Hematopoietic multipotent progenitor cell (in vitro differentiated cells): ENCODE measurements around the gene DNAAF6. TPM values are rescaled to one million over a fixed set of nuclear protein-coding genes. Genes with fewer than 3 reads are reported as not detected.

Source experiments
- DNase-seq, 3 donors: peaks; one replicate each; pipeline ENCODE4 v3.0.0-alpha.2; 2011 to 2015; ENCODE audit warnings: low read depth in 2 of 3, low spot score in 2 of 3
- small RNA-seq: library from RNA; depleted of rRNA; stranded (forward); fragments of <200 nt; gene quantifications from one replicate; pipeline ENCODE3, GENCODE V24; 2012
- total RNA-seq: library from RNA; depleted of rRNA; stranded (reverse); fragments of >200 nt; gene quantifications from one replicate; pipeline ENCODE4 v1.2.3, GENCODE V29; 2012

The DNAAF6 gene
- total RNA-seq, 1 donor: not detected

DNA sequence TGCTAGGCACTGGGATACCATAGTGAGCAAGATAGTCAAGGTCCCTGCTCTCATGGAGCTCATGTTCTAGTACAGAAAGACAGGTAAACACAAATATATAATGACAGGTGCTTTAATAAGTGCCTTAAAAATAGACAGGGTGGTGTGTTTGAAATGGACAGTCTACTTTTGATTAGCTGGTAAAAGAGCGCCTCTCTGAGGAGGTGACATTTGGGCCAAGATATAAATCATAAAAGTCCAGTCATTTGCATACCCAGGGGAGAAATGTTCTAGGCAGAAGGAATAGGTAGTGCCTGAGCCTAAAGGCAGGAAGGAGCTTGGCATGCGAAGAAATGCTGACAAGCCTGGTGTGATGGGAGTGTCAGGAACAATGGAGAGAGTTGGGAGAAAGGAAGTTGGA, 83.6 kb downstream of the DNAAF6 start:
- no peak for DNase-seq

DNA sequence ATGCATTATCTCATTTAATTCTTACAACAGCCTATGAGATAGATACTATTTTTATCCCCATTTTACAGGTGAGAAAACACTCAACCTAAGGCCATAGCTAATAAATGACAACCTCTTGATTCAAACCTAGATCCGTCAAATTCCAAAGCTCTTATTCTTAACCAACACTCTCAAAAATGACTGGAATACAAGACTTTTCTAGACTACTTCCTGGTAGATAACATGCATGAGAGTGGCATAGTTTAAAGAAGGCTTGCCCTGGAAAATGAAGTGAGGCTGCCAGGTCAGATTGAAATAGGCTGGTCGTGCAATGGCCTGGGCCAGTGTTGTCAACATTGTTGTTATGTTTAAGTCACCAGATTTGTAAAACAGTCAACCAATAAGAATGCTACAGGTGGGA, 86.6 kb downstream of the DNAAF6 start:
- DNase-seq: no peak

Small RNAs within 50 kb of the gene (small RNA-seq; reads per million reads assigned to genes)
- gene RF00019: not detected

Other genes starting within 250 kb of the DNAAF6 start
- 0.54 TPM for gene MORC4, start 206.4 kb upstream of the DNAAF6 start, total RNA-seq
- 3.0 TPM for gene RBM41, start 87.8 kb upstream of the DNAAF6 start, total RNA-seq
- gene NUP62CL, start 178 bp upstream of the DNAAF6 start, total RNA-seq: 12.1 TPM
- gene FRMPD3, start 243.0 kb downstream of the DNAAF6 start, total RNA-seq: not detected